Measurements from ENCODE around the gene SIGLEC14.

- TF ChIP-seq TCF7L2 (IDR thresholded peaks at IDR 0.05; ENCODE audit: low read depth, low read length): no peak
- no peak for TF ChIP-seq POLR2AphosphoS5 (IDR thresholded peaks at IDR 0.05; ENCODE audit: low read depth, low read length)
- TF ChIP-seq, protein P1, sequence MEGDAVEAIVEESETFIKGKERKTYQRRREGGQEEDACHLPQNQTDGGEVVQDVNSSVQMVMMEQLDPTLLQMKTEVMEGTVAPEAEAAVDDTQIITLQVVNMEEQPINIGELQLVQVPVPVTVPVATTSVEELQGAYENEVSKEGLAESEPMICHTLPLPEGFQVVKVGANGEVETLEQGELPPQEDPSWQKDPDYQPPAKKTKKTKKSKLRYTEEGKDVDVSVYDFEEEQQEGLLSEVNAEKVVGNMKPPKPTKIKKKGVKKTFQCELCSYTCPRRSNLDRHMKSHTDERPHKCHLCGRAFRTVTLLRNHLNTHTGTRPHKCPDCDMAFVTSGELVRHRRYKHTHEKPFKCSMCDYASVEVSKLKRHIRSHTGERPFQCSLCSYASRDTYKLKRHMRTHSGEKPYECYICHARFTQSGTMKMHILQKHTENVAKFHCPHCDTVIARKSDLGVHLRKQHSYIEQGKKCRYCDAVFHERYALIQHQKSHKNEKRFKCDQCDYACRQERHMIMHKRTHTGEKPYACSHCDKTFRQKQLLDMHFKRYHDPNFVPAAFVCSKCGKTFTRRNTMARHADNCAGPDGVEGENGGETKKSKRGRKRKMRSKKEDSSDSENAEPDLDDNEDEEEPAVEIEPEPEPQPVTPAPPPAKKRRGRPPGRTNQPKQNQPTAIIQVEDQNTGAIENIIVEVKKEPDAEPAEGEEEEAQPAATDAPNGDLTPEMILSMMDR (IDR thresholded peaks at IDR 0.05): no peak
- TF ChIP-seq SIN3A (IDR thresholded peaks at IDR 0.05; ENCODE audit: borderline replicate concordance, insufficient read depth, low read depth, low read length): no peak
Observed at GRCh38 chr19:51607077-51607476, 39.5 kb downstream of the SIGLEC14 start.
